Right ventricle myocardium superior (tissue), 1 donor: Measurements from ENCODE around the gene SMAD7. TPM values are rescaled to one million over a fixed set of nuclear protein-coding genes. Genes with fewer than 3 reads are reported as not detected.
A peak's percentile ranks its signal among the peaks of the same experiment; 100 is the strongest.

ENCODE experiments used
- ATAC-seq: fragments of 200-7000 bp; cut with Tn5 transposase; one replicate; pipeline ENCODE4 v1.9.1; 2020; ENCODE audit warnings: mild to moderate bottlenecking; ENCODE audit not compliant: poor library complexity
- DNase-seq: peaks from one replicate; pipeline ENCODE4 v3.0.0-alpha.2; 2020
- intact Hi-C: fragments of 100-400 bp; cut with DNase I; formaldehyde crosslinking; loops from one replicate; pipeline ENCODE4 v1.11.2; 2022
- total RNA-seq: library from RNA; stranded (reverse); fragmentation: NEBNext Ultra II Directional; extraction: Animal tissue kit (Norgen Biotek cat#: 25700); gene quantifications from one replicate; pipeline ENCODE4 v1.2.1, GENCODE V29; 2021
- donor health status: DM: no; HTN: yes; CAD: no; lungs with severe emphysema.

Gene SMAD7
- total RNA-seq, 1 donor from 2014 or later = 14.0 TPM

DNA sequence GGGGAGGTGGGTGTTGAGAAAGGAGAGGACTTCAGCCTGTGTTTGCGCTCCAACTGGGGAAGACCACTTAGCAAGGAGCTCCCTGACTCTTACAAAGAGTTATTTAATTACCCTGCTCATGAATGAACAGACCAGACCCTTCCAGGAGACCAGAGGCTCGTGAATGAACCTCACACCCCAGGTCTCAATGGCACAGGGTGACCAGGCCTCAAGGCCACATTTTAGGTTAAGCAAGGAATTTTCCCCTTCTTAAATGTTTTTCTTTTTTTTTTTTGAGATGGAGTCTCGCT lies 25.3 kb downstream of the SMAD7 start:
- no peak for DNase-seq

GRCh38 chr18:48924630-48925490 lies 25.9 kb downstream of the SMAD7 start:
- intact Hi-C loops = no loop called here
- DNase-seq (no peak), ATAC-seq (no peak)

More for the DNA sequence above, 25.3 kb downstream of the SMAD7 start:
- no peak for ATAC-seq
- intact Hi-C loops = no loop called here

GRCh38 chr18:48923746-48924629 lies 26.8 kb downstream of the SMAD7 start:
- ATAC-seq (no peak), DNase-seq (no peak)
- intact Hi-C loops = no loop called here

DNA sequence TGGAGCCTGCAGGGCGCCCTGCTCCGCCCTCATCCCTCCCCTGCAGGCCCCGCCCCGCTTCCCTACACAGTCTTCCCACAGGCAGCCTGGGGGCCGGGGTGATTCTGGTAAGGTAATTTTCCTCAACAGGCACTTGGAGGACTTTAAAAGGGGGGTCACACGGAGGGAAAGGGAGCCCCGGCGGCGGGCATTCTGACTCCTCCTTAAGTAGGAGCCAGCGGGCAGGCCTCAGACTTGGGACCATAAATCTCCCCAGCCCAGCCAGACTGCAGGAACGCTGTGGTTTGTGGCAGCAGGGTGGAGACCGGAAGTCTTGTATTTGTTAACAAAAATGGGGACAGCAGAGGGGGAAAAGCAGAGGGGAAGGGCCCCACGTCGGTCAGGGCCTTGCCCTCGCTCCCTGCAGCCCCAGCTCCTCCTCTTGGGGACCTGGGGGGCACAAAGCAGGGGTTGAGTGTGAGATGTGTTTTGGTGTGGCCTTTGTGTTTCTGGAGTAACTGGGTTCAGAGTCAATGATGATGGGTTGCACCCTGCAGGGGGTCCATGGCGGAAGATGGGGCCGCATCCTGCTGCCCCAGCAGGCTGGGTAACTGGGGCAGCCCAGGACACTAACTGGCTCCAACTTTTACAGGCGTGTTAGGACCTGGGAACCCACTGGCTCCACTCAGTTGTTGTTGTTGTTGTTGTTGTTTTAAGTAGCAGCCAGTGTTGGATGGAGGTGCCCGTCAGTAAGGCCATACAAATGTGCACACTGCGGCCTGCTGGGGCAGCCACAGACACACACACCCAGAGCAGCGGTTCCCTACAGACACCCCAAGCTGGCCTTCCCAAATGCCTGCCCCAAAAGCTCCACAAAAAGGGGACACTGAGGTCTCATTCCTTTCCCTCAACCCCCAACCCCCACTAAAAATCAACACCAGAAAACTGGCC lies 27.7 kb downstream of the SMAD7 start:
- DNase-seq = peak; percentile 81
- intact Hi-C loops = no loop called here

DNA sequence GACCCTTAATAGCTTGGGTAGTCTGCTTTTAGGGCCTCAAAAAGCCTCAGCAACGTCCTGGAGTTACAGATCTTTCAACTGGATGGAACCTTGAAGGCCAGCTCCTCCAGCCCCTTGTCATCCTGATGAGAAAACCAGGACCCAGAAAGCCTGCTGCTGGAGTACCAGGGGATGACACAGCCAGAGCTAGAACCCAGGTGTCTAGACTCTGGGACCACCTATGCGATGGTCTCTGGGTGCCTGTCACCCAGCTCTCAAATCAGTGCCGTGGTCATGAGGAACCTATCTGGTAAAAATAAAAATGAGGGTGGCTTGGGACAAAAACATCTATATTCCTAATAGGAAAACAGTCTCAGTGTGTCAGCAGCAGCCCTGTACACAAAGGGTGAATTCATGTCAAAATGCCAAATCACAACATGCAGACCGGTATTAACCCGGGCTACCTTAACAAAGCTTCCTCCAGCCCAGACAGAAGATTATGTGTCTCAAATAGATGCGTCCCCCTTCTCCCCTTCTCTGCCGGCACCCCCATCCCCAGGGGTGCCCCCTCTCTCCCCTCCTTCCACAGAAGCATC lies 28.5 kb downstream of the SMAD7 start:
- intact Hi-C loops = no loop called here
- ATAC-seq (no peak), DNase-seq (no peak)

More for the DNA sequence above, 27.7 kb downstream of the SMAD7 start:
- peak; percentile 71 for ATAC-seq

DNA sequence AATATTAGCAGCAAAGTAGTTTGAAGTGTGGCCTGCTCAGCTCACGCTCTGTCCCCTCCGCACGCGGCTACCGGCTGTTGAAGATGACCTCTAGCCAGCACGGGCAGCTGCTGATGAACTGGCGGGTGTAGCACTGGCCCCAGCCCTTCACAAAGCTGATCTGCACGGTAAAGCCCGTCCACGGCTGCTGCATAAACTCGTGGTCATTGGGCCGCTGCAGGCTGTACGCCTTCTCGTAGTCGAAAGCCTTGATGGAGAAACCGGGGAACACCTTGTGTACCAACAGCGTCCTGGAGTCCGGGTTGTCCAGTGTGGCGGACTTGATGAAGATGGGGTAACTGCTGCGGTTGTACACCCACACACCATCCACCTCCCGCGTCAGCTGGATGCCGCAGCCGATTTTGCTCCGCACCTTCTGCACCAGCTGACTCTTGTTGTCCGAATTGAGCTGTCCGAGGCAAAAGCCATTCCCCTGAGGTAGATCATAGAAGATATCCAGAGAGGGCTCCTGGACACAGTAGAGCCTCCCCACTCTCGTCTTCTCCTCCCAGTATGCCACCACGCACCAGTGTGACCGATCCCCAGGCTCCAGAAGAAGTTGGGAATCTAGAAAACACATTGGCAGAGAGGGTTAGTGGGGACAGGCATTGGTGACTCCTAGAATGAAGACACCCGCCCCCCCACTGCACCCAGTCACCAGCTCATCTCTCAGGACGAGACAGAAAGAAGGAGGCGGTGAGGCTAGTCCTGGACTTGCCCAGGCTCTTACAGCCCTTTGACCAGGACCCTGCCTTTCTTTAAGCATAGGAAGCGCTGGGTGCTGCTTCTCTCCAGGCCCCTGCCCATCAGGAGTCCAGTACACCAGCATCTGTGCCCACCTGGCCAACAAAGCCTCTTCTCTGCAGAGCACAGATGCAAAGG lies 29.2 kb downstream of the SMAD7 start:
- intact Hi-C loops = no loop called here
- no peak for ATAC-seq
- no peak for DNase-seq

DNA sequence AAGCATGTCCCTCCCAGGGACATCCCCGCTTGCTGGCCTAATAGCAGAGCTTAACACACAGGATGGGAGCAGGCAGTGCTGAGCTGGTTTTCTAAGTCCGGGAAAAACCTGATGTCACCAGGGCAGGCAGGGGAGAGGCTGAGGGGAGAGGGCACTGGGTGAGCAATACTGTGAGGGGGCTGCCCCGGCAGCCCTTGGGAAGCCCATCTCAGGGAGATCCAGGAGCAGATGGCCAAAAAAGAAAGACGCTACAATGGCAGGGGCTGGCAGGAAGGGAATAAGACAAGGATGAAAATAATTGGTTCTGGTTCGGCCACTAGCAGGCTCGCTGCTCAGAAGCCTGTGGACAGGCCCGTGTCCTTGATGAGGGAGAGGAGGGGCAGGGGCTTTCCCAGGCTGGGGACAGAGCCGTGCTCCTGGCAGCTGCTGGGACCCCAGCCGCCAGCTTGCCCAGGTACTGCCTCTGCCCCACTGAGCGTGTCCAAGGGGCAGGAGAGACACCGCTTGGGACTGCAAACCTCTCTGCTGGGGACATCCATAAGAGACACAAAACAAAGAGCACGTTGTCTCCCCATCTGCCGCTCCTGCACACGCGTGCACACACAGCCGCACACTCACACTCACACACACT lies 30.2 kb downstream of the SMAD7 start:
- DNase-seq (no peak), ATAC-seq (no peak)
- intact Hi-C loops = no loop called here

GRCh38 chr18:48919547-48919946 lies 31.2 kb downstream of the SMAD7 start:
- ATAC-seq = no peak
- DNase-seq = no peak
- intact Hi-C loops = no loop called here

DNA sequence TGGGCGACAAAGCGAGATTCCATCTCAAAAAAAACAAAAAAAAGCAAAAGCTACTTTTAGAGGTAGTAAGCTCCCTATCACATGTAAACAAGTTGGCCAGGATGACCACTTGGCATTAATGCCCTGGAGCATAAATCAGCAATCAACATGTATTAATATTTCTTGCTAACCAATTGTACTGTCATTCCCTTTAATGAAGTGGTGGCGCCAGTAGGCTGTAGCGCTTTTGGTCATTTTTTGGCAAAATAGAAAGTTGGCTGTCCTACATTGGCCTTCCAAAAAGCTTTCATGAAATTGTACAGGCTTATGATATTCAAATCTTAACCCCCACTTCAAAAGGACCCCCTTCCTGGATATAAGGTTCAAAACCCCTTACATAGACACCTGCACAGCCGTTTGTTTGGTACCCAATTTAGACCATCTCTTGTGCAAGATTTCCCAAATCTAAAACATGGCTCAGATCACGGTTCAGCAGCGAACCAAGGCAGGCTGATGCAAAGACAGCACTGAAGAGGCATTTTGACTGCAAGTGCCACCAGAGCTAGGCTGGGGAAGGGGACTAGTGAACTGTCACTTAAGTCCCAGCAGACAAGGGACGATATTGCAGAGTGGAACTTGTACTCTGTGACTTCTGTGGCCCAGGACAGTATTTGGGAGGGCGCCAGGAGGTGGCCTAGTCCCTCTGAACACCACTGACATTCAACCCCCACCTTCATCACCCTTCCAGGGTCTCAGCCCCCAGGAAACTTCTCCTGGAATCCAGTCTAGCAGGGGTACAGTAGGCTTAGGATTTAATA lies 31.9 kb downstream of the SMAD7 start:
- DNase-seq = no peak
- no peak for ATAC-seq
- intact Hi-C loops = no loop called here

- intact Hi-C loops = no loop called here
- ATAC-seq = no peak
- no peak for DNase-seq
Measured at GRCh38 chr18:48917579-48918517, 32.9 kb downstream of the SMAD7 start.

GRCh38 chr18:48915626-48916425 lies 34.9 kb downstream of the SMAD7 start:
- ATAC-seq (no peak), DNase-seq (no peak)
- intact Hi-C loops = no loop called here

DNA sequence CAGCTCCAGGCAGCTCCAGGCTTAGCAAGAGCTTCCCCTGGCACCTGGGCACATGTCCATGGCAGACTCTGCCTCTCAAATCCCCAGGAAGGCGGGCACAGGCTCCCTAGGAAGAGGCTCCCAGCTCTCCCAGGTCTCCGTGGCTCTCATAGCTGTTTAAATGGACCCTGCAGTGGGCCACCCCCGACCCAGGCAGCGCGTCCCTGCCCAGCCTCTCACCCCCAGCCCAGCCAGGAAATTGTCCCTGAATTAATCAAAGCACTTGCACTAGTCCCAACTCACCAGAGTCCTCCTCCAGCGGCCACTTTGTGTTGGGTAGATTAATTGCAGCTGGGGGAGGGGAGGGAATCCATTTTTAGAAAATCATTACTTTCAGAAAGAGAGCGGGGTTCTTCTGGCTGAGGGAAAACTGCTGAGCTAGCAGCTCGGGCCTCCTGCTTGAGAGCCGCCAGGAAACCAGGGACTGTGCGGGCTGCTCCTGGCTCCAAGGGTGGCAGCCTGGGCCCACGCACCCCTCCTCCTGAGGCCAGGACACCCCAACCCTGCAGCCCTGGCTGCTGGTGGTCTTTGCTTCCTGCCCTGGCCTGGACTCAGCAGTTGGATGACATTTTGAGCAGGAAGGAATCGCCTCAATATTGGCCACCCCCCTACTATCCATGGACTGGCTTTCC lies 36.0 kb downstream of the SMAD7 start:
- intact Hi-C loops = no loop called here
- ATAC-seq (no peak), DNase-seq (no peak)

- ATAC-seq (no peak), DNase-seq (no peak)
- intact Hi-C loops = no loop called here
Measured at GRCh38 chr18:48913775-48914174, 37.0 kb downstream of the SMAD7 start.

GRCh38 chr18:48913201-48913600 lies 37.6 kb downstream of the SMAD7 start:
- ATAC-seq (no peak), DNase-seq (no peak)
- intact Hi-C loops = no loop called here
